ENCODE measurements around the gene POLR2H.

Gene POLR2H

GRCh38 chr3:184361932-184362667, 590 bp downstream of the POLR2H start:
- Mint-ChIP-seq H3K36me3 (peaks cover 7% of the 10 kb centered on the region), H3K4me3 (peak overlapping the region; percentile 96), H3K27ac (peak overlapping the region; percentile 88), H3K27me3 (no peaks in the 10 kb centered on the region), H3K4me1 (peaks cover 28% of the 10 kb centered on the region), H3K9me3 (no peaks in the 10 kb centered on the region)
- ATAC-seq (ENCODE audit: low read depth) (peak; percentile 8), DNase-seq (ENCODE audit: low spot score in 2 of 2) (peak in 1 of 2 donors; percentile 44)

GRCh38 chr3:184362668-184363546, 1.4 kb downstream of the POLR2H start:
- Mint-ChIP-seq H3K4me1 (peaks cover 28% of the 10 kb centered on the region), H3K9me3 (no peaks in the 10 kb centered on the region), H3K27me3 (no peaks in the 10 kb centered on the region), H3K27ac (peak overlapping the region; percentile 89), H3K4me3 (peak overlapping the region; percentile 98), H3K36me3 (peaks cover 10% of the 10 kb centered on the region)
- DNase-seq (ENCODE audit: low spot score in 2 of 2) (peak; percentile 85 to 93), ATAC-seq (ENCODE audit: low read depth) (peak; percentile 87)

- ATAC-seq (ENCODE audit: low read depth) (no peak), DNase-seq (ENCODE audit: low spot score in 2 of 2) (no peak)
- H3K36me3 Mint-ChIP-seq, result peaks cover 20% of the 10 kb centered on the region
- H3K9me3 Mint-ChIP-seq, result no peaks in the 10 kb centered on the region
- no peak overlapping the region for H3K4me3 Mint-ChIP-seq
- peaks cover 22% of the 10 kb centered on the region for H3K4me1 Mint-ChIP-seq
- H3K27me3 Mint-ChIP-seq, result no peaks in the 10 kb centered on the region
- H3K27ac Mint-ChIP-seq, result no peak overlapping the region
Measured at GRCh38 chr3:184366619-184367289, 5.2 kb downstream of the POLR2H start.

- no peak overlapping the region for H3K27ac Mint-ChIP-seq
- H3K4me3 Mint-ChIP-seq, result no peak overlapping the region
- ATAC-seq (ENCODE audit: low read depth), result no peak
- DNase-seq (ENCODE audit: low spot score in 2 of 2), result no peak
- H3K4me1 Mint-ChIP-seq, result peaks cover 17% of the 10 kb centered on the region
- no peaks in the 10 kb centered on the region for H3K27me3 Mint-ChIP-seq
- peaks cover 20% of the 10 kb centered on the region for H3K36me3 Mint-ChIP-seq
- no peaks in the 10 kb centered on the region for H3K9me3 Mint-ChIP-seq
Measured at GRCh38 chr3:184368116-184368515, 6.6 kb downstream of the POLR2H start.

GRCh38 chr3:184368586-184369183, 7.2 kb downstream of the POLR2H start:
- H3K9me3 Mint-ChIP-seq, result no peaks in the 10 kb centered on the region
- H3K27ac Mint-ChIP-seq, result no peak overlapping the region
- no peak for ATAC-seq (ENCODE audit: low read depth)
- DNase-seq (ENCODE audit: low spot score in 2 of 2), result no peak
- peaks cover 12% of the 10 kb centered on the region for H3K4me1 Mint-ChIP-seq
- H3K36me3 Mint-ChIP-seq, result peaks cover 20% of the 10 kb centered on the region
- no peak overlapping the region for H3K4me3 Mint-ChIP-seq
- no peaks in the 10 kb centered on the region for H3K27me3 Mint-ChIP-seq

- peak in 1 of 2 donors; percentile 38 for DNase-seq (ENCODE audit: low spot score in 2 of 2)
- ATAC-seq (ENCODE audit: low read depth), result peak; percentile 85
- Mint-ChIP-seq H3K36me3 (peaks cover 12% of the 10 kb centered on the region), H3K27ac (no peak overlapping the region), H3K4me3 (no peak overlapping the region), H3K9me3 (no peaks in the 10 kb centered on the region), H3K27me3 (peaks cover 6% of the 10 kb centered on the region), H3K4me1 (no peaks in the 10 kb centered on the region)
Measured at GRCh38 chr3:184371570-184372018, 10.1 kb downstream of the POLR2H start.

GRCh38 chr3:184372296-184372821, 10.8 kb downstream of the POLR2H start:
- DNase-seq (ENCODE audit: low spot score in 2 of 2) (no peak), ATAC-seq (ENCODE audit: low read depth) (no peak)
- Mint-ChIP-seq H3K4me1 (no peaks in the 10 kb centered on the region), H3K27ac (no peak overlapping the region), H3K4me3 (no peak overlapping the region), H3K27me3 (peaks cover 10% of the 10 kb centered on the region), H3K36me3 (peaks cover 12% of the 10 kb centered on the region), H3K9me3 (no peaks in the 10 kb centered on the region)

GRCh38 chr3:184372911-184373310, 11.4 kb downstream of the POLR2H start:
- no peak for DNase-seq (ENCODE audit: low spot score in 2 of 2)
- no peak for ATAC-seq (ENCODE audit: low read depth)
- Mint-ChIP-seq H3K9me3 (no peaks in the 10 kb centered on the region), H3K4me3 (no peak overlapping the region), H3K4me1 (no peaks in the 10 kb centered on the region), H3K27ac (no peak overlapping the region), H3K27me3 (peaks cover 15% of the 10 kb centered on the region), H3K36me3 (peaks cover 9% of the 10 kb centered on the region)

- Mint-ChIP-seq H3K36me3 (peaks cover 8% of the 10 kb centered on the region), H3K4me1 (no peaks in the 10 kb centered on the region), H3K9me3 (no peaks in the 10 kb centered on the region), H3K27me3 (peaks cover 17% of the 10 kb centered on the region), H3K27ac (no peak overlapping the region), H3K4me3 (no peak overlapping the region)
- DNase-seq (ENCODE audit: low spot score in 2 of 2), result no peak
- ATAC-seq (ENCODE audit: low read depth), result no peak
Measured at GRCh38 chr3:184373422-184373821, 11.9 kb downstream of the POLR2H start.

GRCh38 chr3:184375747-184376461, 14.4 kb downstream of the POLR2H start:
- H3K4me3 Mint-ChIP-seq, result no peak overlapping the region
- ATAC-seq (ENCODE audit: low read depth) (no peak), DNase-seq (ENCODE audit: low spot score in 2 of 2) (no peak)
- H3K27me3 Mint-ChIP-seq, result peaks cover 27% of the 10 kb centered on the region
- no peak overlapping the region for H3K27ac Mint-ChIP-seq
- H3K9me3 Mint-ChIP-seq, result no peaks in the 10 kb centered on the region
- H3K4me1 Mint-ChIP-seq, result peaks cover 4% of the 10 kb centered on the region
- H3K36me3 Mint-ChIP-seq, result no peaks in the 10 kb centered on the region

GRCh38 chr3:184377374-184377773, 15.9 kb downstream of the POLR2H start:
- Mint-ChIP-seq H3K27me3 (peaks cover 30% of the 10 kb centered on the region), H3K4me1 (peaks cover 5% of the 10 kb centered on the region), H3K27ac (no peak overlapping the region), H3K36me3 (no peaks in the 10 kb centered on the region), H3K9me3 (no peaks in the 10 kb centered on the region), H3K4me3 (no peak overlapping the region)
- DNase-seq (ENCODE audit: low spot score in 2 of 2), result no peak
- ATAC-seq (ENCODE audit: low read depth), result no peak

GRCh38 chr3:184377882-184378445, 16.5 kb downstream of the POLR2H start, which contains the start of gene THPO:
Gene THPO, minus strand, starts transcription at chr3:184378207. Its CDS starts 1,948 bp downstream, at chr3:184376259.
- no peak within 1 kb of the TSS for H3K27ac Mint-ChIP-seq
- peak within 1 kb of the TSS; percentile 78 for H3K4me3 Mint-ChIP-seq
- DNase-seq (ENCODE audit: low spot score in 2 of 2), result no peak
- ATAC-seq (ENCODE audit: low read depth), result no peak
- H3K4me1 Mint-ChIP-seq, result peaks cover 5% of the 10 kb centered on the region
- H3K27me3 Mint-ChIP-seq, result peaks cover 32% of the 10 kb centered on the region
- H3K36me3 Mint-ChIP-seq, result no peaks in the 10 kb centered on the region
- H3K9me3 Mint-ChIP-seq, result no peaks in the 10 kb centered on the region
